A172 (cell line): Measurements from ENCODE around the gene RPL14. TPM values are rescaled to one million over a fixed set of nuclear protein-coding genes. Genes with fewer than 3 reads are reported as not detected.
"Not testable (repeated sequence)": the region's sequence is repeated elsewhere in the genome, so short reads cannot be mapped to it uniquely, and the experiment has no call there.

Source experiments
- DNase-seq: peaks from one replicate; pipeline ENCODE4 v3.0.0-alpha.2; 2015; ENCODE audit warnings: low spot score
- total RNA-seq: library from RNA; depleted of rRNA; stranded (reverse); fragments of >200 nt; shearing (Covaris generic); gene quantifications from 2 replicates; pipeline ENCODE4 v1.2.3, GENCODE V29; 2014

RPL14 gene
- total RNA-seq, 1 experiment from 2014 or later, result 589 TPM

- not testable (repeated sequence) for DNase-seq
Observed at GRCh38 chr3:40462838-40463237, 5.7 kb downstream of the RPL14 start.

- DNase-seq, result no peak
Observed at GRCh38 chr3:40463579-40463978, 6.4 kb downstream of the RPL14 start.

- no peak for DNase-seq
Observed at GRCh38 chr3:40464339-40465110, 7.4 kb downstream of the RPL14 start.

GRCh38 chr3:40465111-40465407, 7.9 kb downstream of the RPL14 start:
- DNase-seq, result no peak

- DNase-seq, result no peak
Observed at GRCh38 chr3:40465456-40465855, 8.3 kb downstream of the RPL14 start.

- no peak for DNase-seq
Observed at GRCh38 chr3:40468018-40468417, 10.9 kb downstream of the RPL14 start.

GRCh38 chr3:40470701-40471100, 13.6 kb downstream of the RPL14 start:
- no peak for DNase-seq

- peak; percentile 54 for DNase-seq
Observed at GRCh38 chr3:40476478-40477470, 19.6 kb downstream of the RPL14 start, which contains the start of gene ZNF619. Gene ZNF619, plus strand, starts transcription at chr3:40477122. Its CDS starts 858 bp downstream, at chr3:40477980.

- DNase-seq, result no peak
Observed at GRCh38 chr3:40477666-40478065, 20.5 kb downstream of the RPL14 start.

- DNase-seq, result no peak
Observed at GRCh38 chr3:40487172-40487571, 30.0 kb downstream of the RPL14 start.

GRCh38 chr3:40490916-40491315, 33.8 kb downstream of the RPL14 start:
- no peak for DNase-seq

GRCh38 chr3:40494698-40495097, 37.6 kb downstream of the RPL14 start:
- DNase-seq, result no peak

- DNase-seq, result no peak
Observed at GRCh38 chr3:40497288-40497687, 40.1 kb downstream of the RPL14 start.

- DNase-seq, result no peak
Observed at GRCh38 chr3:40499952-40500351, 42.8 kb downstream of the RPL14 start.

- no peak for DNase-seq
Observed at GRCh38 chr3:40502034-40502433, 44.9 kb downstream of the RPL14 start.

GRCh38 chr3:40504636-40505430, 47.7 kb downstream of the RPL14 start:
- DNase-seq, result peak; percentile 90

- peak; percentile 48 for DNase-seq
Observed at GRCh38 chr3:40505599-40506462, 48.7 kb downstream of the RPL14 start, which contains the start of gene ZNF620. Gene ZNF620, plus strand, starts transcription at chr3:40506039. Its CDS starts 314 bp downstream, at chr3:40506353.

GRCh38 chr3:40511031-40511718, 54.0 kb downstream of the RPL14 start:
- DNase-seq, result no peak

- peak; percentile 28 for DNase-seq
Observed at GRCh38 chr3:40516201-40516600, 59.1 kb downstream of the RPL14 start.

GRCh38 chr3:40518067-40518466, 60.9 kb downstream of the RPL14 start:
- no peak for DNase-seq
